Activated CD8-positive, alpha-beta memory T cell treated with anti-CD3 and anti-CD28 coated beads, Interleukin-2, amount 50 U/mL, for 1 hour (primary cell): ENCODE measurements around the gene SKP2.
"Not testable (repeated sequence)": the region's sequence is repeated elsewhere in the genome, so short reads cannot be mapped to it uniquely, and the experiment has no call there.

Experiments used
- DNase-seq: peaks from one replicate; pipeline ENCODE4 v3.0.0-alpha.2; 2020; ENCODE audit errors: extremely low read depth

SKP2 gene

GRCh38 chr5:36151434-36152323, at the start of gene SKP2, which contains the start of gene LMBRD2:
TSS of gene SKP2 (plus strand) at chr5:36152111. CDS start at chr5:36152263, 152 bp downstream.
TSS of gene LMBRD2 (minus strand) at chr5:36151887. CDS start at chr5:36143349, 8,538 bp downstream.
- peak; percentile 89 for DNase-seq

DNA sequence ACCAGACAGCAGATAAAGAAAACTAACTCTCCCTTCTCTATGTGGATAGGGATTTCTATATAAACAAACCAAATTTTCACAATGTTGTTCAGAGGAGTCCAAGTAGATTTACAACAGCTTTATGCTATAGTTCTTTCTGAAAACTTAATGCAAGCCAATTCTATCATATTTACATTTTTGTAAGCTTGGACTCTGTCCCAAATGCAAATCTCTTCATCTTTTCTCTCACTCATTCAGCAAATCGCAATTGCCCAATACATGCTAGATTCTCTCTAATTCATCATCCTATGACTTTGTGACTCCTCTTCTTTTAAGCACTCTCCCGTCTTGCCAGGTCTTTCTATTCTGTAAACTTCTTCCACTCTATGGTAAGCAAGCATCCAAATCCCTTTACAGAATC, 46.1 kb upstream of the SKP2 start:
- DNase-seq, result no peak

DNA sequence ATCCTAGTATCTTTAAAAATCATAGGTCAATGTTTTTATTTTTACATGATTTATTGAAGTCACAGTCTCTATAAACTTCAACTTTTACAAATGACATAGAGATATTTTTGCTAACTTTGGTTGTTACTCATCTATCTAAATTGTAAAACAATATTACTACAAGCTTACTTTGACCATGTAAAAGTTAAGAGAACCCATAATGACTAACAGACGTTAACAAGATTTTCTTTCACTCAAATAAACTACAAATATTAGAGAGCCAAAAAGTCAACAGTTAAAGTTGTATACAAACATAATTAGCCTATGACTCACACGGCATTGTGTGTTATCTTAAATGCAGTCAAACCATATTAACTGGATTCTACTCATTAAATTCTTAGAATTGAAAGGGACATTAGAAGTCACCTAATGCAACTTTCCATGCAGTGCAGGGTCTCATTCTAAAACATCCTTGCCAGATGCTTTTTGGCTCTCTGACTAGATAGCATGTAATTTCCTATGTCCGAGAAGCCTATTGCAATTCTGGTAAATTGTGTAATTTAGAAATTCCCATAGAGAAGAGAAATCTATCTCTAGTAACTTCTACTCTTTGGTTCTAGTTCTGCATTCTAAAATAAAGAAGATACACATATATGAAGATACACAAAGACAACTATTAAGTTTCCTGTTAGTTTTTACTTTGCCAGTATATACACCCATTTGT, 43.0 kb upstream of the SKP2 start:
- no peak for DNase-seq

DNA sequence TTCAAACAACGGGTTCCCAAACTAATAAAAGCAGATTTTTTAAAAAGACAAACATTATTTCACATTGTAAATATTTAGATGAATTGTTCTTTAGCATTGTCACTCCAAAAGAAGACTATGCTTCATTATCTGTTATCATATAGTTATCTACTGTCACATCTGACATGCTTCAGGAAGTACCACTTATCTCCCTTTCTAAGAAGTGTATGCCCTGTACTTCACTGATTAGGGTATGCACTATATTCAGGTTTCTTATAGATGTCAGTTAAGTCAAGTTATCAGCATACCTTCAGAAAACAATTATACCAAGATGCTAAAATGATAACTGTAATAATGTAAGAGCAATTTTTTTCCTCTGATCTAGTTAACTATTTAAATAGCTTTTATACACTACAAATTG, 40.7 kb upstream of the SKP2 start:
- DNase-seq, result no peak

DNA sequence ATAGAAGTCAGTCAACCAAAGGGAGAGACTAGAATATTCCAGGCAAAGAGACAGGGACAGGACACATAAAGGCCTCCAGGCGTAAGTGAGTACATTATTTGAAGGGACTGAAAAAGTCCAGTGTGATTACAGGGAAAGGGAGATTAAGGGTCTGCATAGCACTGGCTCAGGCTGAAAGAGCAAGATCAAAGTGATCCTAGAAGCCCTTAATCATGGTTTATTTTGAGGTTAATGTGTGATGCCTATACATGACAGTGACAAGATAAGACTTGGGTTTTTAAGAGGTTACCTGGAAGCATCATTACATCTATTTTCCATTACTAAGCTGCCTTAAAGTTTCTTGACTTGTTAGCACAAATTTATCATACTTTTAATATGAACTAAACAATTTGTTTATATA, 26.0 kb upstream of the SKP2 start:
- DNase-seq, result no peak

DNA sequence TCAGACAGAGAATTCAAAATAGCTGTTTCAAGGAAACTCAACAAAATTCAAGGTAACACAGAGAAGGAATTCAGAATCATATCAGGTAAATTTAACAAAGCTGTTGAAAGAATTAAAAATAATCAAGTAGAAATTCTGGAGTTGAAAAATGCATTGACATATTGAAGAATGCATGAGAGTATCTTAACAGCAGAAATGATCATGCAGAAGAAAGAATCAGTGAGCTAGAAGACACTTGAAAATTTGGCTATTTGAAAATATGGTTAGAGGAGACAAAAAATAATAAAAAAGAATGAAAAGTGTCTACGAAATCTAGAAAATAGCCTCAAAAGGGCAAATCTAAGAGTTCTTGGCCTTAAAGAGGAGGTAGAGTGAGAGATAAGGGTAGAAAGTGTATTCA, 23.1 kb upstream of the SKP2 start:
- DNase-seq, result no peak

DNA sequence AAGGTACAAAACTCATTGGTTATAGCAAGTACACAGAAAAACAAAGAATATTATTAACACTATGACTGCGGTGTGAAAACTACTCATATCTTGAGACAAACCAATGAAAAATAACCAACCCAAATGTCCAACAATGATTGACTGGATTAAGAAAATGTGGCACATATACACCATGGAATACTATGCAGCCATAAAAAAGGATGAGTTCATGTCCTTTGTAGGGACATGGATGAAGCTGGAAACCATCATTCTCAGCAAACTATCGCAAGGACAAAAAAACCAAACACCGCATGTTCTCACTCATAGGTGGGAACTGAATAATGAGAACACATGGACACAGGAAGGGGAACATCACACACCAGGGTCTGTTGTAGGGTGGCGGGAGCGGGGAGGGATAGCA, 22.2 kb upstream of the SKP2 start:
- not testable (repeated sequence) for DNase-seq

- not testable (repeated sequence) for DNase-seq
Observed at GRCh38 chr5:36133009-36133408, 18.9 kb upstream of the SKP2 start.

GRCh38 chr5:36135988-36136387, 15.9 kb upstream of the SKP2 start:
- no peak for DNase-seq

- DNase-seq, result no peak
Observed at GRCh38 chr5:36136581-36136980, 15.3 kb upstream of the SKP2 start.

DNA sequence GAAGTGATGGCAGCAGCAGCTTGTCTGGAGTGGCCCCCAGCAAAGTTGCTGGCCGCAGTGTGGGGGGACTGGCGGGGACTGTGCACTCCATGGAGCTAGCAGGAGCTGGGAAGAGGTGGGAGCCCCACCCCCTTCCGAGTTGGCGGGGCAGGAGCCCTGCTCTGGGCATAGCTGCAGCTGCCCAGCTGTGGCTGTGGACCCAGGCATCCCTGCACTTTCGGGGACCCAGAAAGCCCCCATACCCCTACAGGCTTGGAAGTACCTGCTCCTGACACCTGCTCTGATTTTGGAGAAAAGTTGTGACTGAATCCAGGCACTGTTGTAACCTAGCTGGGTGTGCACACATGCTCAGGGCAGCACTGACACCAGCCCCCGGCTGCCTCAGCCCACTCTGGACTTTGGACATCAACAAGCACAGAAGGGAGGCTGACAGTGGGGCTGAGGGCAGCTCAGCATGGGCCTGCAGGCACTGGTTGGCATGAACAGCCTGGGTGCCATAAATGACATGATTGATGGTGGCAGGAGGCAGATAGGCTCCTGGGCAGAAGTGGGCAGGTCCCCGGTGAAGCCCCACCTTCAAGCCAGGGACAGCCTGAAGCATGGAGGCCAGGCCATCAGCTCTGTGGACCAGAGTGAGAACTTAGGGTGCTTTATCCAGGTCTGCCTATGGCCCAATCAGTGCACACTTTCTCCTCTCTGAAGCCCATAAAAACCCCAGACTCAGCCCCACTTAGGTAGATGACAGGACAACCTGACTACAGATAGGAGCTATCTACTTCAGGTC, 12.8 kb upstream of the SKP2 start:
- no peak for DNase-seq

- no peak for DNase-seq
Observed at GRCh38 chr5:36145311-36145710, 6.6 kb upstream of the SKP2 start.

GRCh38 chr5:36146390-36146789, 5.5 kb upstream of the SKP2 start:
- DNase-seq, result no peak

DNA sequence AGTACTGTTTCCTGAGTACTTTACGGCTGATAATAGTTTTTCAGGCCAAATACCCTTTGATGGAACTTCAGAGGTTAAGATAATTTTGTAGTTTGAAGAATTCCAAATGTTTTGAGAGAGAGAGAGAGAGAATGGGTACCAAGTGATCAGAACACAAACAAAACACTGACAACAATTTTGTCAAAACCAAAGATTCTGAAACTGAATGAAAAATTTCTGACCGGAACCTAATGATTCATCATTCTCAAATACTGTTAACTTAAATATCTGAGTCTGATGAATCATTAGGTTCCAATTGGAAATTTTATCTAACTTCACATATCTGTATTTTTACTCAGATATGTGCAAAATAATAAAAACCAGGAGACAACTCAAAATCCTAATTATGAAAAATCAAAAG, 4.2 kb upstream of the SKP2 start:
- DNase-seq, result no peak

- no peak for DNase-seq
Observed at GRCh38 chr5:36150676-36151433, 1.1 kb upstream of the SKP2 start.

DNA sequence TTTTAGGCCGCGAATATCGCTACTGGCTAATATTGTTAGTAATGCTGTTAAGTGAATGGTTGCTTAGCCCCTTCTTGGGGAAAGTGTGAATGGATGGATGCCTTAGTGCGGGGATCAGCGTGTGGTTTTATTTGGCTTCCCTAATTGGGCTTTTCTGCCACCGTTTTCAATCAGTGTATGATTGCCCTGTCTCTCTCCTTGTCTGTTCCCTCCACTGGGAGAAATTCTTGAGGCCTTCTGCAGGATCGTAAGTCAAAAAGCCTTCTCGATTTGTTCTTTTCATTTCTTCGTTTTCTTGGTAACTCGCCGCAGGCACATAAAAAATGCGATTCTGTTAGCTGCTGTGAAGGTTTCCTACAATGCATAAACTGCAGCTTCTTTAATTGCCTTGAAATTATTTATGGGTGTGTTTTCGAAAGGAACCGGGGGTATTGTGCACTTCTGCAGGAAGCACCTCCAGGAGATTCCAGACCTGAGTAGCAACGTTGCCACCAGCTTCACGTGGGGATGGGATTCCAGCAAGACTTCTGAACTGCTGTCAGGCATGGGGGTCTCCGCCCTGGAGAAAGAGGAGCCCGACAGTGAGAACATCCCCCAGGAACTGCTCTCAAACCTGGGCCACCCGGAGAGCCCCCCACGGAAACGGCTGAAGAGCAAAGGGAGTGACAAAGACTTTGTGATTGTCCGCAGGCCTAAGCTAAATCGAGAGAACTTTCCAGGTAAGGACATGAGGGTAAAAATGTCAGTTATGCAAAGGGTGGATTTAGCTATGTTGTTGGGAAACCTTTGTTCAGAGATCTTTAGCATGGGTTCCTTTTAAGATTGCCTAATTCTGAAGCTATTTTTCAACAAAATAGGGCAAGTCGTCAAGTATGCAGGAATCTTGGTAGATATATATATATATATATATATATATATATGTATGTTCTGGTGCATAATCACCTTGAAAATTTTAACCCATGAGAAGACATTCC, 700 bp downstream of the SKP2 start:
- no peak for DNase-seq

- no peak for DNase-seq
Observed at GRCh38 chr5:36153298-36153677, 1.4 kb downstream of the SKP2 start.

DNA sequence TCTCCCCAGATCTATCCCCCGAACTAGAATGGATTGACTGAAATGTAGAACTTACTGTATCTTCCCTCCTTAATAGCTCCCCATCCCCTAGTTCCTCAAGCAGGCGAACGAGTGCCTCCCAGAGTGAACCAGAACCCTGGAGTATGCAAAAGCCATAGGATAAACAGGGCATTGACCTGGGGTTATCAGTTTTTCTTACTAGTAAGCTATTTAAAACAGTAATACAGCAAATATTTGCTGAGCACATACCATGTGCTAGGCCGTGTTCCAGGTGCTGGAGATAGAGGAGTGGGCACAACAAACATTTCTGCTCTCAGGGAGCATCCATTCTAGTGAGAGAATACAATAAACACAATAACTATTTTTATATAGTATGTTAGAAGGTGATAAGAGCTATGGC, 1.8 kb downstream of the SKP2 start:
- DNase-seq, result no peak

- DNase-seq, result no peak
Observed at GRCh38 chr5:36155291-36155690, 3.4 kb downstream of the SKP2 start.

DNA sequence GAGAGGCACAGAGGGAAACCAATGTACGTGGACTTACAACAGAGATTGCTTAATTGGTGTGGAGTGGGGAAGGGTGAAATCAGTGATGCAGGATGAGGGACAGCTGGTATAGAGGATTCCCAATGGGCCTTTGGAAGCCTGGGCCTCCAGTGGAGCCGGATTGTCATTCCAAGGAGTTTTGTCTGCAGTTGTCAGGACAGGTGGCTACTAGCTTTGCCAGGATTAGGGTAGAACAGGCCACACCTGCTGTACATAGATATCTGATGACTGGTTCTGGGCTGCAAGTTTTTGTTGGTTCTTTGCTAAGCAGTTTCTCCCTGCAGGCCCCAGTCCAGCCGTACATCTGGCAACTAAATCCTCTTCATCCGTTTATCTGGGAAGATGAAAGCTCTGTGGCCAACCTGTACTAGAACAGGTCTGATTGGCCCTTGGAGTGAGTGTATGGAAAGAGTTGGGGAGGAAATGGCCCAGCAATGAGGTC, 4.2 kb downstream of the SKP2 start:
- DNase-seq, result no peak
